SK-MEL-5 (cell line): Measurements from ENCODE around the gene DNAH11. TPM values are rescaled to one million over a fixed set of nuclear protein-coding genes. Genes with fewer than 3 reads are reported as not detected.
A peak's percentile ranks its signal among the peaks of the same experiment; 100 is the strongest.
"Not testable (repeated sequence)": the region's sequence is repeated elsewhere in the genome, so short reads cannot be mapped to it uniquely, and the experiment has no call there.

Experiments used
- DNase-seq: peaks from one replicate; pipeline ENCODE4 v3.0.0-alpha.2; 2016; ENCODE audit warnings: low read depth, low spot score
- in situ Hi-C: cut with HindIII; loops from 2 replicates; pipeline ENCODE4 v1.10.0; 2016; ENCODE audit warnings: low sequenced_read_pairs, high pct_unique_total_duplicates, low pct_unique_long_range_greater_than_20kb
- total RNA-seq: library from RNA; depleted of rRNA; stranded (reverse); fragments of >200 nt; shearing (Covaris generic); gene quantifications from 2 replicates; pipeline ENCODE4 v1.2.3, GENCODE V29; 2014

DNAH11 gene
- total RNA-seq, 1 experiment from 2014 or later = 0.40 TPM

- in situ Hi-C loops = no loop called here
- no peak for DNase-seq
Observed at GRCh38 chr7:21918216-21918615, 375.4 kb downstream of the DNAH11 start.

- DNase-seq = no peak
- in situ Hi-C loops = no loop called here
Observed at GRCh38 chr7:21920936-21921335, 378.1 kb downstream of the DNAH11 start.

GRCh38 chr7:21922605-21923004 lies 379.8 kb downstream of the DNAH11 start:
- DNase-seq = no peak
- in situ Hi-C loops = no loop called here

- in situ Hi-C loops = no loop called here
- DNase-seq = no peak
Observed at GRCh38 chr7:21923658-21924057, 380.8 kb downstream of the DNAH11 start.

GRCh38 chr7:21926448-21926847 lies 383.6 kb downstream of the DNAH11 start:
- DNase-seq = no peak
- in situ Hi-C loops = no loop called here

- in situ Hi-C loops = no loop called here
Observed at GRCh38 chr7:21927693-21928092, 384.9 kb downstream of the DNAH11 start.

GRCh38 chr7:21933293-21933692 lies 390.5 kb downstream of the DNAH11 start:
- in situ Hi-C loops, DNase-seq: not testable (repeated sequence)

More at GRCh38 chr7:21927693-21928092, 384.9 kb downstream of the DNAH11 start:
- no peak for DNase-seq

GRCh38 chr7:21934808-21935207 lies 392.0 kb downstream of the DNAH11 start:
- in situ Hi-C loops = no loop called here
- no peak for DNase-seq

- no peak for DNase-seq
- in situ Hi-C loops = no loop called here
Observed at GRCh38 chr7:21938463-21938862, 395.6 kb downstream of the DNAH11 start.

GRCh38 chr7:21939136-21939857 lies 396.5 kb downstream of the DNAH11 start:
- DNase-seq = no peak
- in situ Hi-C loops = no loop called here

- DNase-seq = no peak
- in situ Hi-C loops = no loop called here
Observed at GRCh38 chr7:21939858-21940372, 397.1 kb downstream of the DNAH11 start.

GRCh38 chr7:21941611-21942141 lies 398.8 kb downstream of the DNAH11 start:
- in situ Hi-C loops = no loop called here
- DNase-seq = no peak

GRCh38 chr7:21942955-21943354 lies 400.1 kb downstream of the DNAH11 start:
- no peak for DNase-seq
- in situ Hi-C loops = no loop called here

GRCh38 chr7:21943436-21943835 lies 400.6 kb downstream of the DNAH11 start:
- no peak for DNase-seq
- in situ Hi-C loops = no loop called here

- in situ Hi-C loops = no loop called here
- peak; percentile 56 for DNase-seq
Observed at GRCh38 chr7:21944616-21945453, 402.0 kb downstream of the DNAH11 start.

- DNase-seq = peak; percentile 81
- in situ Hi-C loops = no loop called here
Observed at GRCh38 chr7:21945454-21946221, 402.8 kb downstream of the DNAH11 start, which contains the start of gene CDCA7L. Gene CDCA7L, minus strand, starts transcription at chr7:21945899. Its CDS starts 95 bp downstream, at chr7:21945804.

GRCh38 chr7:21946222-21946709 lies 403.4 kb downstream of the DNAH11 start:
- in situ Hi-C loops = no loop called here
- no peak for DNase-seq
